Left lung (tissue), 10 donors: ENCODE measurements around the gene CACNB4. TPM values are rescaled to one million over a fixed set of nuclear protein-coding genes. Genes with fewer than 3 reads are reported as not detected.
A peak's percentile ranks its signal among the peaks of the same experiment; 100 is the strongest.

Experiments used
- ATAC-seq: fragments of 200-7000 bp; cut with Tn5 transposase; one replicate; pipeline ENCODE4 v1.9.1; 2020; ENCODE audit warnings: moderate library complexity
- DNase-seq, 4 donors: peaks; one replicate each; pipeline ENCODE4 v3.0.0-alpha.2; 2013 to 2020
- H3K27ac ChIP-seq, 2 donors: fragments of 200-600 bp; sonication (generic) in 1 of 2; one replicate each; pipeline versions ENCODE4 v1.5.0 to v1.8.0; 2020 to 2021
- H3K27me3 ChIP-seq, 2 donors: fragments of 200-600 bp; sonication (generic) in 1 of 2; one replicate each; pipeline versions ENCODE4 v1.5.0 to v1.8.0; 2020 to 2021
- H3K36me3 ChIP-seq, 2 donors: fragments of 200-600 bp; sonication (generic) in 1 of 2; one replicate each; pipeline versions ENCODE4 v1.5.0 to v1.8.0; 2020 to 2021
- H3K4me1 ChIP-seq, 2 donors: fragments of 200-600 bp; one replicate each; pipeline ENCODE4 v1.8.0; 2021
- H3K4me3 ChIP-seq, 2 donors: fragments of 200-600 bp; sonication (generic) in 1 of 2; one replicate each; pipeline versions ENCODE4 v1.5.0 to v1.8.0; 2020 to 2021; ENCODE audit warnings: mild to moderate bottlenecking in 1 of 2
- H3K9me3 ChIP-seq, 2 donors: fragments of 200-600 bp; sonication (generic) in 1 of 2; one replicate each; pipeline versions ENCODE4 v1.5.0 to v1.8.0; 2020 to 2021
- intact Hi-C, 2 donors: fragments of 100-400 bp; cut with DNase I; formaldehyde crosslinking; loops; one replicate each; pipeline versions ENCODE4 v1.11.2 to v1.14.2; 2022
- polyA plus RNA-seq, 6 donors: library from polyadenylated mRNA; unstranded; fragments of 120-200 nt; gene quantifications; one replicate each; pipeline ENCODE4 v1.2.1, GENCODE V29; 2013; ENCODE audit not compliant: insufficient read length in 6 of 6
- total RNA-seq, 2 donors: library from RNA; stranded (reverse); fragmentation: NEBNext Ultra II Directional; extraction: Animal tissue kit (Norgen Biotek cat#: 25700); gene quantifications; one replicate each; pipeline ENCODE4 v1.2.1, GENCODE V29; 2021
- TF ChIP-seq, protein P1 (sequence below), 2 donors: fragments of 200-600 bp; sonication (generic) in 1 of 2; IDR thresholded peaks; one replicate each; pipeline versions ENCODE4 v1.5.0 to v1.8.0; 2021; ENCODE audit warnings: antibody characterized with exemption in 2 of 2
- donor health status: DM: no; HTN: yes; CAD: no.
- donor health status: DM: no; HTN: no; CAD: no.

The CACNB4 gene
- total and polyA plus RNA-seq, 8 donors = 5.9 to 11.2 (median 8.6) TPM

DNA sequence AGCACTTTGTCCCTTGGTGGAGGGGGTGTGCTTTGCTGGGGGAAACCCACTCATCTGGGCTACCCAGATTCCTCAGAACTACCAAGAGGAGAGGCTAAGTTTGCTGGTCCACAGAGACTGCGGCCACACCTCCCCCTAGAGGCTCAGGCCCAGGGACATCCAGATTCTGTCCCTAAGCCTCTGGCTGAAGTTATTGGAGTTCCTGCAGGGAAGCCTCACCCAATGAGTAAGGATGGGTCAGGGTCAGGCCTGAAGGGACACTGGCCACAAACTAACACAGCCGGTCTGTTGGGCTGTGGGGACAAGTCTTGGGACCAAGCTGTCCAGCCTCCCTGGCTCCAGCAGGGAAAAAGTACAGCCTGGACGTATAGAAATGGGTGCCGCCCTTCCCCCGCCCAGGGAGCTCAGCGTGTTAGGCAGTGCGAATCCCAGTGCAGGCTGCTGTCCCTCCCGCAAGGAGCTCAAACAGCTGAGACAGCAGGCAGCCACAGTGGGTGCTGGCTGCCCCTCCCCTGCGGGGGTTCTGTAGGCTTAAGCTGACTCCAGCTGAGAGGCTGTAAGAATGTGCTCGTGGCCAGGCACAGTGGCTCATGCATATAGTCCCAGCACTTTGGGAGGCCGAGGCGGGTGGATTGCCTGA is 183.7 kb downstream of the CACNB4 start:
- no peaks in the 10 kb centered on the region for H3K36me3 ChIP-seq
- DNase-seq = peak in 2 of 4 donors; percentile 37 to 49
- no peak overlapping the region for H3K27ac ChIP-seq
- TF ChIP-seq, protein P1, sequence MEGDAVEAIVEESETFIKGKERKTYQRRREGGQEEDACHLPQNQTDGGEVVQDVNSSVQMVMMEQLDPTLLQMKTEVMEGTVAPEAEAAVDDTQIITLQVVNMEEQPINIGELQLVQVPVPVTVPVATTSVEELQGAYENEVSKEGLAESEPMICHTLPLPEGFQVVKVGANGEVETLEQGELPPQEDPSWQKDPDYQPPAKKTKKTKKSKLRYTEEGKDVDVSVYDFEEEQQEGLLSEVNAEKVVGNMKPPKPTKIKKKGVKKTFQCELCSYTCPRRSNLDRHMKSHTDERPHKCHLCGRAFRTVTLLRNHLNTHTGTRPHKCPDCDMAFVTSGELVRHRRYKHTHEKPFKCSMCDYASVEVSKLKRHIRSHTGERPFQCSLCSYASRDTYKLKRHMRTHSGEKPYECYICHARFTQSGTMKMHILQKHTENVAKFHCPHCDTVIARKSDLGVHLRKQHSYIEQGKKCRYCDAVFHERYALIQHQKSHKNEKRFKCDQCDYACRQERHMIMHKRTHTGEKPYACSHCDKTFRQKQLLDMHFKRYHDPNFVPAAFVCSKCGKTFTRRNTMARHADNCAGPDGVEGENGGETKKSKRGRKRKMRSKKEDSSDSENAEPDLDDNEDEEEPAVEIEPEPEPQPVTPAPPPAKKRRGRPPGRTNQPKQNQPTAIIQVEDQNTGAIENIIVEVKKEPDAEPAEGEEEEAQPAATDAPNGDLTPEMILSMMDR (IDR thresholded peaks at IDR 0.05) = no peak
- peaks cover 0 to 34% of the 10 kb centered on the region in 2 donors for H3K4me1 ChIP-seq
- no peaks in the 10 kb centered on the region for H3K27me3 ChIP-seq
- no peaks in the 10 kb centered on the region for H3K9me3 ChIP-seq
- no peak overlapping the region for H3K4me3 ChIP-seq
- intact Hi-C loops = no loop called here
- no peak for ATAC-seq

DNA sequence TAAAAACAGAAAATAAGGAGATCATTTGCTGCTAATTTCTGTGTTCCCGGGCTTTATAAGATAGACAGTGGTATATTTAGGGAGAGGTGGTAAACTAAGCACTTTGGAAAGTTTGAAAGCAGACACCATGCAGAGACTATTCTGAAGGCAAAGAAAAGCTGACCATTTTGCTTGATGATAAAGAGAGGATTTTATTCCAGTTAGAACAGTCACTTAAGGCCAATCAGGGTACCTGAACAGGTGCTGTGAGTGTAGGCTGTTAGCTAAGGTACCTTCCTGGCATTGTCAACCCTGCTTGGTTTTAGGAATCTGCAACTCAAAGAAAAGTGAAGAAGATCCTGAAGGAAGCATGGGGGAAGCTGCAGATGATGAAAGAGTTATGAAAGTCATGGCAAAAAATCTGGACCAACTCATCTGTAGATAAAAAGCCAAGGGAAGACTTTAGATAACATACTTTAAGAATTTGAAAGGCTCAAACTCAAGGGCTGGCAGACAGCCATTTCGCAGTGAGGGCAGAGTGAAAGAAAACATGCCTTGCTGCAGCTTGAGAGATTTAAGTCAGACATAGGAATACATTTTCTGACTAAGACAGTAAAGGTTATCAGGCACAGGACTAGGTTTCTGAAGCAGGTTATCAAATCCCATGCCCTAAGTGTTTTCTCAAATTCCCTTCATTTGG is 190.5 kb downstream of the CACNB4 start:
- Histone ChIP-seq H3K27me3 (no peaks in the 10 kb centered on the region), H3K36me3 (no peaks in the 10 kb centered on the region), H3K9me3 (no peaks in the 10 kb centered on the region), H3K27ac (peak overlapping the region in 1 of 2 donors; percentile 45), H3K4me3 (no peak overlapping the region), H3K4me1 (peaks cover 0 to 30% of the 10 kb centered on the region in 2 donors)
- DNase-seq (no peak), ATAC-seq (no peak)
- intact Hi-C loops = no loop called here
- TF ChIP-seq, protein P1 (IDR thresholded peaks at IDR 0.05) = no peak

DNA sequence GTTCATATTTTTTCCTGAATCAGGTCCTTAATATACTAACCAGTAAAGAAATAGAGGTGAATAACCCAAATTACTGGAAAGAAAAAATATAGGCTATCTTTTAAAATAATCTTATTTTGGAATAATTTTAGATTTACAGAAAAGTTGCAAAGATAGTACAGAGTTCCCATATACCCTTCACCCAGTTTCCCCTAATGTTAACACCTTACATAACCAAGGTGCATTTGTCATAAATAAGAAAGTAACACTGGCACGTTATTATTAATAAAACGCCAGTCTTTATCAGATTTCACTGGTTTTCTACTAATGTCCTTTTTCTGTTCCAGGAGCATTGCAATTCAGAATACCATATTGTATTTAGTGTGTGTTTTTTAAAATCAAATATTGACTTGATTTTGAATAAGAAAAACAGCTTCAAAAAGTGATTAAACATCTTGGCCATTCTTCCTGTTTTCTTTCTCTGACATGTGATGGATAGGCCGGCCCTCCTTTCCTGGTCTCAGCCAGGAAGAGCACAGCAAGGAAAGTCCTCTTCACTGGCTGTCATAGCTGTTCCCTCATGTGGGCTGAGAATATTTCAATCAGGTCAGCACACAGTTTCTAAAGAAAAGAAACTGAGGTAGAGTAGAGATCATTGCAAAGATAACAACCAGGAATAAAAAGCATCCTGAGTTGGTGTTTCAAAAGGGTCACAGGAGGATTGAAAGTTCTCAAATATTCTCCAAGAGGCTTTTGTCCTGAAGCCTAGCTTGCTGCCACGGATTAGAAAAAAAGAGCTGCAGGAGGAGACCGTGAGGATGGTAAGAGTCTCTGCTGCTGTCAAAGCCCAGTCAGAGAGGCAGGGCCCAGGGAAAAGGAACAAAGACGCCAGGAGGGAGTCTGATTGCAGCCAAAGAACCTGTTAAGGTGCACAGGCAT is 191.3 kb downstream of the CACNB4 start:
- DNase-seq (no peak), ATAC-seq (no peak)
- intact Hi-C loops = no loop called here
- Histone ChIP-seq H3K36me3 (no peaks in the 10 kb centered on the region), H3K9me3 (no peaks in the 10 kb centered on the region), H3K4me3 (no peak overlapping the region), H3K27ac (peak overlapping the region in 1 of 2 donors; percentile 45), H3K4me1 (peaks cover 0 to 25% of the 10 kb centered on the region in 2 donors), H3K27me3 (no peaks in the 10 kb centered on the region)
- TF ChIP-seq, protein P1 (IDR thresholded peaks at IDR 0.05) = no peak

DNA sequence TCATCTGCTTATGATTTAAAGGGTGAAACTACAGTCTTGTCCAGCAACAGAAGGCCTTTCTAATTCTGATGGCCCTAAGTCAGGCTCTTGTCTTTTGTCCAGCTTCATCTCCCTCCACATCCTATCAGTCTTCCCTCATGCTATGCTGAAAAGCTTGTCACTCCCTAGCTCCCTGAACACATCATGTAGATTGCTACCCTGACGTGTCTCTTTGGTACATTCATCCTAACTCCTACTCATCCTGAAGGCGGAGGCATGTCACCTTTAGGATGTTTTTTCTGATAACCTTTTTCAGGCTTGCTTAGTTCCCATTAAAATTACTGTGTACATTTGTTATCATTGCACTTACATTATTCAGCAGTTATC is 192.2 kb downstream of the CACNB4 start:
- intact Hi-C loops = no loop called here
- ATAC-seq (no peak), DNase-seq (no peak)
- H3K36me3 ChIP-seq = no peaks in the 10 kb centered on the region
- H3K4me1 ChIP-seq = peaks cover 0 to 25% of the 10 kb centered on the region in 2 donors
- no peaks in the 10 kb centered on the region for H3K9me3 ChIP-seq
- TF ChIP-seq, protein P1 (IDR thresholded peaks at IDR 0.05) = no peak
- no peaks in the 10 kb centered on the region for H3K27me3 ChIP-seq
- H3K27ac ChIP-seq = no peak overlapping the region
- H3K4me3 ChIP-seq = no peak overlapping the region
